Pons (tissue), 1 donor: ENCODE data around the gene MYO1H.

ENCODE experiments used
- DNase-seq: peaks from one replicate; pipeline ENCODE4 v3.0.0-alpha.2; 2016; ENCODE audit warnings: low spot score

Gene MYO1H

GRCh38 chr12:109493090-109493489 is 145.4 kb downstream of the MYO1H start:
- no peak for DNase-seq

DNA sequence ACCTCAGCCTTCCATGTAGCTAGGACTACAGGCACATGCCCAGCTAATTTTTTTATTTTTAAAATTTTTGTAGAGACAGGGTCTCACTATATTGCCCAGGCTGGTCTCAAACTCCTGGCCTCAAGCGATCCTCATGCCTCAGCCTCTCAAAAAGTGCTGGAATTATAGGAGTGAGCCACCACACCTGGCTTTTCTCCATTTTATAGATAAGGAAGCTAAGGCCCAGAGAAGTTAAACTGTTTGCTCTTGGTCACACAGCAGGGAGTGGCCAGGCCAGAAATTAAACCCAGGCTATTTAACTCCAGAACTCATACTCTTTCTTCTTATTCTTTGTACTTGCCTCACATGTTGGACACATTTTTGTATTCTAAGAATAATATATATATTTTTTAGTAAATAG is 146.2 kb downstream of the MYO1H start:
- no peak for DNase-seq

DNA sequence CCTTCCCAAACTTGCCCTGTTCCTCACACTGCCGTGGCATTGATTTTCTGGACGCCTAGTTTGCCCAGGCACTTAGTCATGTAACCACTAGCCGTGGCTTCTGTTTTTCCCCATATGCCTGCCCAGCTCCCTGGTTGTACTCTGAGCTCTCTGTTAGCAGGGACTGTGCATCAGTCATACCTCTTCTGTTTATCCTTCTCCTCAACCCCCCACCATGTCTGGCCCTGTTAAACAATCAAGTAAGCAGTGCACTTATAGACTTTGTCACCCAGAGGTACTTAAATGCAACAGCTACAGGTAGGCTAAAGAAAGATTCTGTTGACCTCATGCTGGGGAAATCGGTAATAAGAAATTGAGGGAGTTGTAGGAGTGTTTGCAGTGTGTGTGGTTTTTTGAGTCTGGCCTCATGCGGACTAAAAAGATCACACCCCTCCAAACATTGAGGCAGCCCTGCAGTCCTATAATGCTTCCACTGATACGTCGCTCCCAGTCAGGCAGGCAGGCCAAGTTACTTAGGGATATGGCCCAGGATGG is 146.7 kb downstream of the MYO1H start:
- DNase-seq: no peak

DNA sequence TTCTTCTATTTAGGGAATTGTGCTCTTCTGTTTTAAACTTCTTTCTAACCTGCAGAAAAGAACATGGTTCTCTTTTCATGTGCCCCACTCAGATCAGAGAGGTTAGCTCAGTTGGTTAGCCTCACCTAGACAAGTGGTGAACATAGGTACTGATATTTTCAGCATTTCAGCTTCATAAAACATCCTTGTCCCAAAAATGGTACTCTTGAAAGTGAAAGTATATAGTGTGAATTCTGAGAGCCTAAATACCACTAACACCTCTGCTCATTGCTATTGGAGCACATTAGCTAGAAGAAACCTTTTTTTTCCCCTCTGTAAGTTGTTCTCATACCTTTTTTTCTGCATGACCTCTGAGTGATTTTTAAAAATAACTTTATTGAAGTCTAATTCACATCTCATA is 147.3 kb downstream of the MYO1H start:
- DNase-seq: no peak

GRCh38 chr12:109496306-109496705 is 148.6 kb downstream of the MYO1H start:
- no peak for DNase-seq

- no peak for DNase-seq
These were observed 150.0 kb downstream of the MYO1H start for GRCh38 chr12:109497675-109498074.
